Testis (tissue), 3 donors: ENCODE results near the gene CCDC13. TPM values are rescaled to one million over a fixed set of nuclear protein-coding genes. Genes with fewer than 3 reads are reported as not detected.

Source experiments
- DNase-seq: peaks from one replicate; pipeline ENCODE4 v3.0.0-alpha.2; 2019
- H3K27ac ChIP-seq, 2 donors: fragments of 200-600 bp; sonication (generic); one replicate each; pipeline ENCODE4 v1.5.1; 2019
- H3K27me3 ChIP-seq: fragments of 200-600 bp; sonication (generic); one replicate; pipeline ENCODE4 v1.5.1; 2019
- H3K36me3 ChIP-seq: fragments of 200-600 bp; sonication (generic); one replicate; pipeline ENCODE4 v1.5.1; 2017; ENCODE audit warnings: low read depth; ENCODE audit errors: missing control alignments
- H3K4me1 ChIP-seq: fragments of 200-600 bp; sonication (generic); one replicate; pipeline ENCODE4 v1.5.1; 2019
- H3K4me3 ChIP-seq, 2 donors: fragments of 200-600 bp; sonication (generic); one replicate each; pipeline ENCODE4 v1.5.1; 2017 to 2019
- H3K9me3 ChIP-seq: fragments of 200-600 bp; sonication (generic); one replicate; pipeline ENCODE4 v1.5.1; 2017
- CTCF ChIP-seq, 3 experiments: fragments of 450-650 bp in 2 of 3; fragments of 200-600 bp in 1 of 3; sonication (generic) in 1 of 3; IDR thresholded peaks; one replicate each; pipeline ENCODE4 v1.5.1; 2016 to 2019; ENCODE audit warnings: antibody characterized with exemption in 3 of 3, mild to moderate bottlenecking in 2 of 3, moderate library complexity in 1 of 3
- POLR2A ChIP-seq: fragments of 450-650 bp; IDR thresholded peaks from one replicate; pipeline ENCODE4 v1.6.1; 2017; ENCODE audit warnings: antibody characterized with exemption, mild to moderate bottlenecking, moderate library complexity
- WGBS, 2 donors: methylation state at CpG; one replicate each; pipeline ENCODE4 v1.1.5; 2018; 5-methylcytosine and 5-hydroxymethylcytosine counted together
- intact Hi-C: fragments of 100-400 bp; cut with DNase I; formaldehyde crosslinking; loops from one replicate; pipeline ENCODE4 v1.15.1; 2023; ENCODE audit warnings: low total_unique reads
- polyA plus RNA-seq: library from polyadenylated mRNA; stranded (reverse); fragments of 350-450 nt; fragmentation: Illumina TruSeq; extraction: RNeasy Lipid Tissue Mini Kit (QIAGEN cat#74804); gene quantifications from one replicate; pipeline ENCODE4 v1.2.3, GENCODE V29; 2014; ENCODE audit warnings: low read depth, low replicate concordance; ENCODE audit not compliant: insufficient read depth
- total RNA-seq, 2 donors: library from RNA; depleted of rRNA; stranded (reverse); fragments of >200 nt; gene quantifications; one replicate each; pipeline ENCODE4 v1.2.3, GENCODE V29; 2016

Gene CCDC13
- total and polyA plus RNA-seq, 3 donors from 2014 or later, result 6.5 to 23.0 (median 12.5) TPM

- peak overlapping the region; percentile 53 for H3K27ac ChIP-seq
- H3K4me1 ChIP-seq, result peaks cover 11% of the 10 kb centered on the region
Observed at GRCh38 chr3:42734263-42734860, 38.7 kb downstream of the CCDC13 start.

GRCh38 chr3:42733501-42734262 lies 39.4 kb downstream of the CCDC13 start:
- Histone ChIP-seq H3K4me3 (no peak overlapping the region), H3K9me3 (no peaks in the 10 kb centered on the region), H3K27me3 (no peaks in the 10 kb centered on the region), H3K27ac (peak overlapping the region; percentile 53), H3K4me1 (peaks cover 11% of the 10 kb centered on the region), H3K36me3 (no peaks in the 10 kb centered on the region)
- TF ChIP-seq POLR2A (no peak), CTCF (IDR thresholded peaks at IDR 0.05) (no peak)
- WGBS, 2 donors, result 87 to 89% methylated on average over 6 to 13 of the region's 13 CpGs
- DNase-seq, result peak; percentile 12
- intact Hi-C loops, result no loop called here

More at GRCh38 chr3:42734263-42734860, 38.7 kb downstream of the CCDC13 start:
- WGBS, 2 donors, result 50 to 78% methylated on average over 1 to 6 of the region's 6 CpGs
- TF ChIP-seq POLR2A (no peak), CTCF (IDR thresholded peaks at IDR 0.05) (no peak)
- Histone ChIP-seq H3K27me3 (no peaks in the 10 kb centered on the region), H3K36me3 (no peaks in the 10 kb centered on the region), H3K9me3 (no peaks in the 10 kb centered on the region), H3K4me3 (no peak overlapping the region)
- intact Hi-C loops, result no loop called here
- DNase-seq, result no peak

GRCh38 chr3:42732829-42733459 lies 40.1 kb downstream of the CCDC13 start:
- no peaks in the 10 kb centered on the region for H3K9me3 ChIP-seq
- H3K36me3 ChIP-seq, result no peaks in the 10 kb centered on the region
- intact Hi-C loops, result no loop called here
- H3K4me1 ChIP-seq, result peaks cover 15% of the 10 kb centered on the region
- peak; percentile 13 for DNase-seq
- H3K27ac ChIP-seq, result peak overlapping the region; percentile 53 to 74
- no peaks in the 10 kb centered on the region for H3K27me3 ChIP-seq
- H3K4me3 ChIP-seq, result no peak overlapping the region
- 75 to 79% methylated on average over 9 of the region's 9 CpGs for WGBS, 2 donors
- no peak for TF ChIP-seq POLR2A
- TF ChIP-seq CTCF (IDR thresholded peaks at IDR 0.05), result peak in 1 of 3 experiments; percentile 18

GRCh38 chr3:42732196-42732828 lies 40.7 kb downstream of the CCDC13 start:
- intact Hi-C loops, result no loop called here
- 53 to 73% methylated on average over 4 of the region's 4 CpGs for WGBS, 2 donors
- Histone ChIP-seq H3K27ac (peak overlapping the region; percentile 53 to 74), H3K9me3 (no peaks in the 10 kb centered on the region), H3K4me3 (no peak overlapping the region), H3K4me1 (peaks cover 18% of the 10 kb centered on the region), H3K27me3 (no peaks in the 10 kb centered on the region), H3K36me3 (no peaks in the 10 kb centered on the region)
- DNase-seq, result peak; percentile 92
- TF ChIP-seq CTCF (IDR thresholded peaks at IDR 0.05) (no peak), POLR2A (no peak)
